NK-92 (cell line): Measurements from ENCODE around the gene QSOX1.
"Not testable (repeated sequence)": the region's sequence is repeated elsewhere in the genome, so short reads cannot be mapped to it uniquely, and the experiment has no call there.

ENCODE experiments used
- DNase-seq: peaks from one replicate; lab custom pipeline; 2025; ENCODE audit not compliant: unreplicated experiment; lab: John Stamatoyannopoulos, UW

QSOX1 gene

DNA sequence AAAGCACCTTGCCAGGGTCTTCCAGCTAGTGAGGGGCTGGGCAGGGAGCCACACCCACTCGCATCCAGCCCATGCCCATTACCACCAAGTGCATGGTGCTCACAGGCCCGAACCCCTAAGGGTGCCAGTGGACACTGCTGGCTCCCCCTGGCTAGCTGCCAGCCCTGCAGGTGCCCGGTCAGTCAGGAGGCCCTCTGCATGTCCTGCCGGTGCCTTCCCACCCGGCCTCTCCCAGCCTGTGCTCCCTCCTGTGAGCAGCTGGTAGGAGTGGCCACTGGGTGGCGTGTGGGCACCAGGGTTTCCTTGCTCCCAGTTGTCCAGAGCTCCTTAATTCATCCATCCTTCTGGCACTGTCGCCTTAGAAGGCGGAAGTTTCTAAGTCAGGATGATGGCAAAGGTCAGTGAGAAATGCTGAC is 33.4 kb downstream of the QSOX1 start:
- DNase-seq, result no peak

DNA sequence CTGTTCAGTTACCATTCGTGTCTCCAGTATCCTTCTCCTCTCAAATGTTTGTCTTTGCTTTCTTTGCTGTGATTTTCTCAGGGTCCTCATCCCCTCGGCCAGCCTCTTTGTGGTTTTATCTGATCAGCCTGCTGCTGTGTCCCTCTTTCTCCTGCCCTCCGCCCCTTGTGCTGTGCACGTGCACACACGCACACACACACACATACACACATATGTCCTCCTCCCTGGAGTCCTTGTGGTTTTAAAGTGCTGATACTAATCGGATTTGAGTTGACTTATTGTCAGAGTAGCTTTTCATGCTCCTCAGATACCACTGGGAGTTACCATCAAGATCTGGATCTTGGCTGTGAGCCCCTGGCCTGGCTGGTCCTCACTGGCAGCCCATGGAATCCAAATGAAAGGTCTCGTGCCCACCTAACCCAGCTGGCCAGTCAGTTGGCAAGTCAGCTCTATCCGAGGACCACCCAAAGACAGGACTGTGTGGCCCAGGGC is 34.1 kb downstream of the QSOX1 start:
- no peak for DNase-seq

DNA sequence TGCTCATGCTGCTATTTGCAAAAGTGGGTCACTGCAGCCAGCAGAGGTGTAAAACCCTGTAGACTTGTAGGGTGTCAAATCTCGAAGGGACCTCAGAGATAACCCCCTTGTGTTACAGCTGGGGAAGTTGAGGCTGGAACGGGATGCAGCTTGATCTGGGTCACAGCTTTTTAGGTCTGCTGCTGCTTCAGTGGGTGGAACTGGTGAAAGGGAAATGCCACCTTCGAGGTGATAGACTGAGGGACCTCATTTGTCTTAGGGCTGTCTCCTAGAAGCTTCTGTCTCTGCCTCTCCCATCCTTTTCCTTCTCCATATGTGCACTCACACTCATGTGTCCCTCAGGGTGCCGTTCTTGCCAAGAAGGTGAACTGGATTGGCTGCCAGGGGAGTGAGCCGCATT is 35.4 kb downstream of the QSOX1 start:
- no peak for DNase-seq

DNA sequence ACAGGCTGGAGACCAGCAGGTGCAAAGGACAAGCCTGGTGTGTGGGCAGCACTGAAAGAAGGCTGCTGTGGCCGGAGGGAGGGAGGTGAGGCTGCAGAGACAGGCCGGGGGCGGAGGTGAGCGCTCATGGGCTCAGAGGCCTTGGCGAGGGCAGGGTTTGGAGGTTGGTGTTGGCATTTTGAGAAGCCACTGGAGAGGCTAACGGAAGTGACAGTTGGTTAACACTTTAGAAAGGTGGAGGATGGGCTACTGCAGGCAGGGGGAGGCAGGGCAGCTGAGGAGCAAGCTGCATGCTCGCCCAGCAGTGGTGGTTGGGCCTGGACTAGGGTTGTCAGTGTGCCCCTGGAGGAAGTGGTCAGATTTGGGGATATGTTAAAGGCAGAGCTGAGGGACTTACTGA is 37.5 kb downstream of the QSOX1 start:
- DNase-seq, result no peak

DNA sequence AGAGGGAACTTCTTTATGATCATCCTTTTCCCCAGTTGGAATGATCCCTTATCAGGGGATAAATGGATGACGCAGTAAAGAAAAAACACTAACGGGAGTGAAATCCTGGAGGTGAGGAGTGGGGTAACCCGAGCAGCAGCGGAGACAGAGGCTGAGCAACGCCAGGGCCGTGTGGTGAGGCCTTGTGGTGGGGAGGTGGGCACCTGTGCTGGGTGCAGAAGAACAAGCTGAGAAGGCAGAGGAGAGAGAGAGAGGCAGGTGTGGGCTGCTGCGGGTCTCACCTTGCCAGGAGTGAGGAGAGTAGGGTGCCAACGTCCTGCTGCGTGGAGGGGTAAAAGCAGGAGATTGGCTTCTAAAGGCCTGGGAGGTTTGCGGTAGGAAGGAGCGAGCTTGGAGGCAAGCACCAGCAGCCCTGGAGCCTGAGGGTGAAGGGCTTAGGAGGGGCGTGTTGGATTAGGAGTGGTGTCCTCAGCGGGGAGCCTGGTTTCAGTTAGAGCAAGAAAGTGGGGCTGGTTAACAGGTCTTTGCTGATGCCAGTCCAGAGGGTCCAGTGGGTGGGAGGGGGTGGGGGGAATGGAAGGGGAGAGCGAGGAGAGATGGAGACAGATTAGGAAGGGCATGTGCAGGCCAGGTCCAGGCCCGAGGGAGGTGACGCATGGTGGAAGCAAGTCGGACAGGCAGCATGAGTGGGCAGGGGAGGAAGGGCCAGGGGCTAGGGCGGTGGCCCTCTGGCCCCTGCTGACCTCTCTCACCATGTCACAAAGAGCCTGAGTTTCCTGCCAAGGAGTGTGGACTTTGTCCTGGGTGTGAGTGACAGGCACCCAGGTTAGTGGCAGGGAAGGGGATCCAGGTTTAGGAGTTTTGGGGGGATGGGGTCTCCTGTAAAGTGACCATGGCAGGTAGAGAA is 38.7 kb downstream of the QSOX1 start:
- DNase-seq, result no peak

DNA sequence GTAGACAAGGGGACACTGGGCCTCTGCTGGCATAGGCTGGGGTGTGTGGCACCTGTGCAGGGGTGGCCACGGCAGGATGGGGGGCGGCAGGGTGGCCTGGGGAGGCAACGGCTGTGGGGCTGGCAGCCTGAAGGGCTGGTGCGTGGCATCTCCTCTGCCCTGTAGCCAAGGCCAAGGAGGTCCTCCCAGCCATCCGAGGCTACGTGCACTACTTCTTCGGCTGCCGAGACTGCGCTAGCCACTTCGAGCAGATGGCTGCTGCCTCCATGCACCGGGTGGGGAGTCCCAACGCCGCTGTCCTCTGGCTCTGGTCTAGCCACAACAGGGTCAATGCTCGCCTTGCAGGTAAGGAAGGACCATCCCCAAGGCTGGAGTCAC is 39.4 kb downstream of the QSOX1 start:
- DNase-seq, result no peak

DNA sequence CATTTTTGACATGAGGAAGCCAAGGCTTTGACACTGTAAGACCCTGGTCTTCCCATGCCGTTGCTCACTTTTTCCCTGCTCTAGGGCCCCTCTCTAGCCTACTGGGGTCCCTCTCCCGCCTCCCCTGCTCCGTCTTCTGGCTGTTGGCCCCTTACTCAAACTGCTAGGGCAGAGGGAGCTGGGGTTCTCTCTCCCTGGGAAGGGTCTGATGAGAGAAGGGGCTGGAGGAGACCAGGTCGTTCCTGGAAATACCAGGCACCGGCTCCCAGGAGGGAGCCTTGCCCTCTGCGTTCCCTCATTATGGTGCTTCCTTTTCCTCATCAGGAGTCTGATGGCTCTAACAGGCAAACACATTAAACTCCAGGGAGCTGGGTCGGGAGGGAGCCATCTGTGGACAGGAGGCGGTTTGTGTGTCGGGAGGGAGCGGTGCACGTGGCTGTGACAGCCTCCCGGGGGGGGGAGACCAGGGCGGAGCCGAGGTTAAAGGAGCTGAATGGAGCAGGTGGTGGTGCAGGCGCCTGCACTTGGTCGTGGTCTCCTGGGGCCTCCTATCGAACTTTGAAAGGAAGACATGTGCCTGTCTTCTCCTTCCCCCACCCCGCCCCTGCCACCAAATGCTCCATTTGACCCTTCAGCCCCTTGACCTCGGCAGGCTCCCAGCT is 40.0 kb downstream of the QSOX1 start:
- no peak for DNase-seq

DNA sequence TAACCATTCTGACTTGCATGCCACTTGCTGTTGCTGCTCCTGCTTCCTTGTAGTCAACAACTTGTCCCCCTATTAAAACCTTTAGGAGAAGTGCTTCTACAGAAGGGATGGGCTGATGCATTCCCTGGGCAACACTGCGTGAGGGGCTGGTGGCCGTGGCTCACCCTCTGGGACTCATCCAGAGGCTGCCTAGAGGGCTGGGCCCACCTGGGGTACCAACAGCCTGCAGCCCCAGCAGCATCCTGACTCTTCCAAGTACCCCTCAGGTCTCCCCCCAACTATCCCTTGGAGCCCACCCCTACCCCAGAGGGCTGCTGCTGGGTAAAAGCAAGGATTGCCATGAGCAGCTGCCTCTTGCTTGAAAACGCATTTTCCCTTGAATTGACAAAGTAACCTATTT is 40.7 kb downstream of the QSOX1 start:
- DNase-seq, result no peak

DNA sequence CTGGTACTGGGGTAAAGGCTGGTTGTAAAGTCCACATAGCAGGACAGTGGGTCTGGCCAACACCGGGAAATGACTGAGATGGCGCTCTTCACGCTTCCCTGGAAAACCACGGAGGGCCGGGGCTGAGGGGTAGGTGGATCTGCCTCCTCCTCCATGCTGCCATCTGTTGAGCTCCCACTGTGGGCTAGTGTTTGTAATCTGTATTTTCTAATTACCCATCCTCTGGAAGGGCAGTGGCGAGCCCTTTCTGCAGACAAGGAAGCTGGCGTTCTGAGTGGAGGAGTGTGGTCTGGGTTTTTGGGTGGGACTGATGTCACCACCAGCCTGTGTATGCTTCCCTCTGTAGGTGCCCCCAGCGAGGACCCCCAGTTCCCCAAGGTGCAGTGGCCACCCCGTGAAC is 41.2 kb downstream of the QSOX1 start:
- no peak for DNase-seq

DNA sequence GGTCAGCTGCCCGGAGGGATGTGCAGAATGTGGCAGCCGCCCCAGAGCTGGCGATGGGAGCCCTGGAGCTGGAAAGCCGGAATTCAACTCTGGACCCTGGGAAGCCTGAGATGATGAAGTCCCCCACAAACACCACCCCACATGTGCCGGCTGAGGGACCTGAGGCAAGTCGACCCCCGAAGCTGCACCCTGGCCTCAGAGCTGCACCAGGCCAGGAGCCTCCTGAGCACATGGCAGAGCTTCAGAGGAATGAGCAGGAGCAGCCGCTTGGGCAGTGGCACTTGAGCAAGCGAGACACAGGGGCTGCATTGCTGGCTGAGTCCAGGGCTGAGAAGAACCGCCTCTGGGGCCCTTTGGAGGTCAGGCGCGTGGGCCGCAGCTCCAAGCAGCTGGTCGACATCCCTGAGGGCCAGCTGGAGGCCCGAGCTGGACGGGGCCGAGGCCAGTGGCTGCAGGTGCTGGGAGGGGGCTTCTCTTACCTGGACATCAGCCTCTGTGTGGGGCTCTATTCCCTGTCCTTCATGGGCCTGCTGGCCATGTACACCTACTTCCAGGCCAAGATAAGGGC is 41.9 kb downstream of the QSOX1 start:
- DNase-seq, result no peak

DNA sequence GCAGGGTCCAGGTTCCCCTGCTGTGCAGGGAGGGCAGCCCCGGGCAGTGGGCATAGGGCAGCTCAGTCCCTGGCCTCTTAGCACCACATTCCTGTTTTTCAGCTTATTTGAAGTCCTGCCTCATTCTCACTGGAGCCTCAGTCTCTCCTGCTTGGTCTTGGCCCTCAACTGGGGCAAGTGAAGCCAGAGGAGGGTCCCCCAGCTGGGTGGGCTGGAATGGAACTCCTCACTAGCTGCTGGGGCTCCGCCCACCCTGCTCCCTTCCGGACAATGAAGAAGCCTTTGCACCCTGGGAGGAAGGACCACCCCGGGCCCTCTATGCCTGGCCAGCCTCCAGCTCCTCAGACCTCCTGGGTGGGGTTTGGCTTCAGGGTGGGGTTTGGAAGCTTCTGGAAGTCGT is 42.6 kb downstream of the QSOX1 start:
- no peak for DNase-seq

DNA sequence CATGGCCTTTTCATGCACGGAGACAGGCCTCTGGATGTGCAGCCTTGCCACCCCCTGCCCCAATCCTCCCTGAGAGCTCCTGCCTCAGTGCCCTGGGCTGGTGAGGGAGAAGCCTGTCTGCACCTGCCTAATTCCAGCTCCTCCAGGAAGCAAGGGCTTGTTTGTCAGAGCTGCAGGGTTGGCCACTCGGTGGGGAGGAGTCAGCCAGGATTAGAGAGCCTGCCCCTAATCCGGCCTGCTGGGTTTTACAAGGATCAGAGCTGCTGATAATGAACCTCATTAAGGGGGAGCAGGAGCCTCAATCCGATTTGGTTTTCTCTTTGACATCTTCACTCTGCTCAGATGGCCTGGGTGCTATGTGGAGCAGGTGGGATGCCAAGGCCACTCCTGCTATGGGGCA is 43.5 kb downstream of the QSOX1 start:
- DNase-seq, result no peak

DNA sequence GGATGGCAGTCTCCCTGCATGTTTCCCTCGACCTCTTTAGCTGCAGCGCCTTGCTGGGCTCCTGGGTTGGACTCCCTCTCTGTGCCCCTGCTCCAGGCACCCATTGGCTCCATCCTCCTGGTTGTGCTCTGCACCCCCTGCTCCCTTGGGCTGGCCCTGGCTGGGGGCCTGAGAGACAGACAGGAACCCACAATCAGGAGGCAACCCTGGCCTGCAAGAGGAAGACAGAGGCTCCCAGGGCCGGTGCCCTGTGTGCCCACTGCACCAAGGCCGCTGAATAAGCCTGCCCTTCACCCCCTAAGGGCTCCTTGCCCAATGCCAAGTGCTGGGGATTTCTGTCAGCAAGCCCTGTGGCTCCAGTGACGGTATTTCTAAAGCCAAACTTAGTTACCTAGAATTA is 43.9 kb downstream of the QSOX1 start:
- DNase-seq, result no peak

DNA sequence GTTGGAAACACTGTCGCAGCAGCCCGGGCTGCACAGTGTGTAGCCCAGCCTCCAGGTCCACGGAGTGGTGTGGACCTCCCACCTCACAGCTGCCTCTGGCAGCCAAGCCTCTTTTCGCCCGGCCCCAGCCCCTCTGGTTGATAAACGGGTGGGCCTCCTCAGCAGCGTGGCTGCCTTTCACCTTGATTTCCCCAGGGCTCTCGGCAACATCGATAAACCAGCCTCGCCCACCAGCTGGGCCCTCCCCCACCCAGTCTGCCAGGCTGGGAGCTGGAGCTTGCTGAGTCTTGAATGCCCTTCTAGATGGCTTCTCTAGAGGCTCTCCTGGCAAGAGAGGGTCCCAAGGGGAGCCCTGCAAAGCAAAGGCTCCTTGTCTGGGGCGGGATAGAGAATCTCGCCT is 44.3 kb downstream of the QSOX1 start:
- DNase-seq, result no peak

DNA sequence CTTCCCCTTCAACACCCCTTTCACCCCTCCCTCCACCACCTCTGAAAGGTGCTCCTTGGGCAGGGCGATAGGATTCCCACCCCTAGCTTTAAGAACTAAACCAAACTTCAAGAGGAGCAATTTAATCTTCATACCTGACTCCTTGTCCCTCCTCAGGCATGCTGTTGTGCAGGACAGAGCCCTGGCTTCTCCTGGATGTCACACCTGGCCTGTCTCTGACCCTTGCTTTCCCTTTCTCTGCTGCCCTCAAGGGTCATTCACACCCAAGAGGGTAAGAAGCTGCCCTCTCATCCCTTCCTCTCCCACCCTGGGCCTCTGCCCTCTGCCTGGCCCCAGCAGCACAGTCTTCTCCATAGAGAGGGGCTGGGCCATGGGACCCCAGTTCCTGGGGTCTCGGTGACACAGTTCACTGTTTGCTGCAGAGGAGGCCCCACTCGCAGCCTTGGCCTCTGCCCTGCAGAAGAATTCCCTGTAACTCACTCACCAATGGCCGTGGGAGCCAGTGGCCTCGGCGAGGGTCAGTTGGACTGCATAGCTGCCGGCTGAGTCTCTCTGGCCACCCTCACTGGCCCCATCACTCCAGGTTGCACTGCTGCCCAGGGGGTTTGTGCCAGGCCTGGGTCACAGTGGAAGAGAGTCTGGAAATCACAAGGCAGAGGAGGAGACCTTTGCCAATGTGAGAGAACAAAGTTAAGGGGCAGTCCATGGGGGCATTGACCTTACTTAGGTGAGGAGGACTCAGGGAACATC is 47.0 kb downstream of the QSOX1 start:
- no peak for DNase-seq

DNA sequence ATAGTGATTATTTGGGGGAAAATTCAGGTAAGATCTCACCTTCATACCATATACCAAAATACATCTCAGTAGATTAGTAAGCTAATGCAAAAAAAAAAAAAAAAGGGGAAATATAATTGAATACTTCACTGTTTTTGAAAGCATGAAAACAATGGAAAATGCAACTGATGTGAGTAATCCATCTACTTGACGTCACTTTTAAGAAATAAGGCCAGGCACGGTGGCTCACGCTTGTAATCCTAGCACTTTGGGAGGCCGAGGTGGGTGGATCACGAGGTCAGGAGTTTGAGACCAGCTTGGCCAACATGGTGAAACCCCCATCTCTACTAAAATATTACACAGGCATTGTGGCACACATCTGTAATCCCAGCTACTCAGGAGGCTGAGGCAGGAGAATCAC is 47.9 kb downstream of the QSOX1 start:
- DNase-seq, result not testable (repeated sequence)

DNA sequence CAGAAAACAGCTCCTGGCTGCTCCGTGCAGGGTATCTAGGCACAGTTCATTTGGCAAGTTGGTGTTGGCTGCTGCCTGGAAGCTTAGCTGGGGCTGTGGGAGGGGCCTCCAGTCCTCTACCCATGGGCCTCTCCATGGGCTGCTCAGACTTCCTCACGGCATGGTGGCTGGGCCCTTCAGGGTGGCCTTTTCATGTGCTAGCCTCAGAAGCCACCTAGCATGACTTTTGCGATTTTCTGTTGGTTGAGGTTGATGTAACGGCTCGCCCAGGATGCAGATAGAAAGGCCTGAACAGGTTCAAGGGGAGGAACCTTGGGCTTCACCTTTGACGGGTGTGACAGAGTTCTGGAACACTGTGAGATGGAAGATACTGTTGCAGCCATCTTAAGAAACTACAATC is 49.6 kb downstream of the QSOX1 start:
- no peak for DNase-seq

DNA sequence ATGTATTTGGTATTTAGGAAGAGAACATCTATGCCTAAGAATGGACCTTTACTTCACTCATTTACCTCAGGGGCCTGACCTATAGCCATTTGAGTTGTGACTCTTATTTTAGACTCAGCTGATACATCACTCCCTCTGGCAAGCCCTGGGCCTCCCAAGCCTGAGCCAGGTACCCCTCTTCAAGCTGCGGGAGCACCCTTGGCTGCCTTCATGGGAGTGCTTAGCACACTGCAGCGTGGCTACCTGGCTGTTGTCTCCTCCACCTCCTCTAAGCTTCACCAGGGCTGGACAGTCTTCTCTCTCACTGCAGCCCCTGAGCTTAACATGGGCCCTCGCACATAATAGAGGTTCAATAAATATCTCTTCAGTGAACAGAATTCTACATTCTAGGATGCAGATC is 51.9 kb downstream of the QSOX1 start:
- no peak for DNase-seq

DNA sequence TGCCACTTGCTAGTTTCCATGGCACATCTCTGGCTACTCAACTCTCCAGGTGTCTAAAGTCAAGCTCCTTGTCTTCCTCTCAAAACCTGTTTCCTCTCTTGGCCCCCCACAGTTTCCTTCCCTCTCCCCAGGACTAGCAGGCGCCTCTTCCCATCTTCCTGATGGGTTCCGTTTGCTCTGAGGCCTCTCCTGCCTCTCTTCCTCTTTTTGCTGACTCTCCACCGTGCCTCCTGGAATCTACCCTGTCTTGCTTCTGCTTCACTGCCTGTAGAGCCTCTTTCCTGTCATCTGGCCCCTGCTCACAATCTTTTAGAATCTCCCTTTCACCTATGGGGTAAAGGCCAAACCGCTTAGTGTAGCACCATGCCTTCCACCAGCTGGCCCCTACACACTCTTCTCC is 53.6 kb downstream of the QSOX1 start:
- no peak for DNase-seq

DNA sequence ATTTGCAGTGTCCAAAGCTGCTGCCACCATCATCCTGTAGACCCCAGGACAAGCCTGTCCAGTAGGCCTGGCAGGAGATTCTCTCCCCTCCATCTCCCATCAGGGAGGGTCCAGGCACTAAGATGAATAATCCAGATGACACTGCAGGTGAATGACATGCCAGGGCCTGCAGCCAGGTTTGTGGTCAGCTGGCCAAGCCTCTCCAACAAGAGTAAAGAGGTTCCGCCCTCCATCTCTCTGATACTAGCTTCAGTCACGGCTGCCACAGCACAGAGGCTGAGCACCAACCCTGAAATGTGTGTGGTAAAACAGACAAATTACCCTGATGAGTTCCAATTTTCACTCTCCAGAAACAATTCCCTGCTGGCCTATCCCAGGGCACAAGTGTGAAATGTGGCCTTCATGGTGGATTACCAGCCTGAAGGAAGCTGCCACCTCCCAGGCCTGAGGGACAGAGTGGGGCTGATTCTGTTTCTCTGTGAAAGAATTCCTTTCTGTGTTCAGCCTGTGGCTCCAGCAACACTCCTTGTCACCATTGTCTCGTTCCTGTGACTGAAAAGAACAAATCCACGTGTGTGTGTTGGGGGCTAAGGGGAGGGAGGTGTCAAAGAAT is 55.4 kb downstream of the QSOX1 start:
- DNase-seq, result no peak
